GM19467 (cell line): ENCODE measurements around the gene OSBPL10.

ENCODE experiments used
- ATAC-seq: cut with Tn5 transposase; IDR thresholded peaks from one replicate; pipeline ENCODE4 v1.9.1; 2021; ENCODE audit warnings: mild to moderate bottlenecking, moderate library complexity; ENCODE audit not compliant: unreplicated experiment

OSBPL10 gene

DNA sequence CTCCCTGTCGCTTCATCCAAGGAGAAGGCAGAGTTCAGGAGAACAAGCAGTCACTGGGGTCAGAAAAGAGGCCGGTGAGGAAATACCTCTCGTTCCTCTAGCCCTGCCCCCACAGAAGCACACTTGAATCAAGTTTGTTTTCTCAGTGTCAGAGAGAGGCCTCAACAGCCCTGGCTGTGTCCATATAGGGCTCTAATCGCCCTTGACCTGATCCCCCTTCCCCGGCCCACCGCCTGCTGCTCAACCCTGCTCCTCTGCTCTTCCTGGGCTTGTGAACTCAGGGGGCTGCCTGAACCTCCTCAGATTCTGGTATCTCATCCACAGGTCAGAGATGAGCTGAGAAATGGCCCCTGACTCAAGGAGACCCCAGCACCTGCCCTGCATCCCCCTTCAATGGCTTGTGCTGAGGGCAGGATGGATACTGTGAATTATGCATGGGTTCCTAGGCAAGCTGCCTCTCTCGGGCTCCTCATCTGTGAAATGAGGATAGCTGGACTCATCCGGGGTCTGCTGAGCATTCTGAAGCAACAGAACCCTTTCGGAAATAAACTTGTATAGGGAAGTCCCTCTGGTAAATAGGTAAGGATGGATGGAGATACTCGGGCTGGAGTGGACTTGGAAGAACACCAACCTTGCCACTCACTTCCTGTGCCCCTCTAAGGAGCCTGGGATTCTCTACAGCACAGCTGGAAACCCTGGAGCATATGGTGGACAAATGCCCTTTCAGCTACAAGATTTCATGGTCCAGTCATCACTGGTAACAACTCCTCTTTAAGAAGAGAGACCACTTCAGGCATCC lies 300.8 kb downstream of the OSBPL10 start:
- ATAC-seq: no peak

DNA sequence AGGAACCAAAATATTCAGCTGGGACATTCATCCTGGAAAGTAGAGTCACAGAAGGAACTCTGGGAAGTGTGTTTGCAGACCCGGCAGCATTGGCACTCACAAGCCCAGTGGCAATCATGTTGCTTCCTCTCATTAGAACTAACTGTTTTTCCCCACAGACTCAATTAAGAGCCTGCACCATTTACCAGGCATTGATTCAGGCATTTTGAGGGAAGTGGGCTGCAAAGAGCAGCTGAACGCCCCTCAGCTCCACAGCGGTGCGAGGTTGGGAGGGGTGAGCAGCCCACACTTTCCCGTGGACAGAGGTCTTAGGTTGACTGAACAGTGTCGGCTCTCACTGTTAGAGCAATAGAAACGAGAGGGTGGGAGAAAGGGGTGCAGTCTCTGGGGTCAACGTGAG lies 304.5 kb downstream of the OSBPL10 start:
- no peak for ATAC-seq

DNA sequence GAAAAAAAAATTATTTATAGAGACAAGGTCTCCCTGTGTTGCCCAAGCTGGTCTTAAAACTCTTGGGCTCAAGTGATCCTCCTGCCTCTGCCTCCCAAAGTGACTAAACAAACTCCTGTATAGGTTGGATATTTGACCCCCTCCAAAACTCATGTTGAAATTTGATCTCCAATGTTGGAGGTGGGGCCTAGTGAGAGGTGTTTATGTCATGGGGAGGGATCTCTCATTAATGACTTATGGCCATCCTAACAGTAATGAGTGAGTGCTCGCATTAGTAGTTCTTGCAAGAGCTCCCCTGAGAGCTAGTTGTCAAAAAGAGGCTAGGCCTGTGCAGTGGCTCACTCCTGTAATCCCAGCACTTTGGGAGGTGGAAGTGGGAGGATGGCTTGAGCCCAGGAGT lies 307.1 kb downstream of the OSBPL10 start:
- no peak for ATAC-seq

DNA sequence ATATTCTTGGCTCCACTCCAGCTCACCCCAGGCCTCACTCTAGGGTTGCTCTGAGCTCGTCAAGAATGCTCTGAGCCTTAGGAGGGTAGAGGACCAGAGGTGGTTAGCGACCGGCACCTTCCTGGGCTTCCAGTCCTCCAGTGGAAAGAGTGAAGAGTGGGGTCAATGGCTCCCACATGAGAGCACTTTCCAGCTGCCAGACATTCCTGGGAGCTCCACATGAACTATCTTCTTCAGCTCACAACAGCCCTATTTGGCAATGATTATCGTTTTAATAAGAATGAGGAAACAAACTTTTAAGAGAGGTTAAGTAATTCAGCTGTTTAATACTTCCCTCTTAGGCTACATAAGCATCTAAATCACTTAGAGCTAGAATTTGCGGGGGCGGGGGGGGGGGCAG lies 309.1 kb downstream of the OSBPL10 start:
- ATAC-seq: no peak

DNA sequence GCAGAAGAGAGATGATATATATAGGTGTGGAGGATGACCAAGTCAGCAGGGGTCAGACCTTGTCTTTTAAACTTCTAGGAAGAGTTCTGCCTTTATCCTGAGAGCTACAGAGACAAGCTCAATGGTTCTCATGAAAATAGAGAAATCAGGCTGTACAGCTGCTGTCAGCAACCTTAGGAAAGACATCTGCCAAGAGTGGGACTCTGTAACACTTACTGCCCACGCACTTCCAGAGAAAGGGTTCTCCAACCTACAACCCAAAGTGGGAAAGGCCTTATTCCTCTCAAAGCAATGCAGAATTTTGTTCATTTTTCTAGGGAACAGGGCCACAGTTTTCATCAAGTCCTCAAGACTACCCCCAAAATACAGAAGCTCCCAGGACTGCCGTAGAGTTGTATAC lies 309.6 kb downstream of the OSBPL10 start:
- ATAC-seq: no peak

DNA sequence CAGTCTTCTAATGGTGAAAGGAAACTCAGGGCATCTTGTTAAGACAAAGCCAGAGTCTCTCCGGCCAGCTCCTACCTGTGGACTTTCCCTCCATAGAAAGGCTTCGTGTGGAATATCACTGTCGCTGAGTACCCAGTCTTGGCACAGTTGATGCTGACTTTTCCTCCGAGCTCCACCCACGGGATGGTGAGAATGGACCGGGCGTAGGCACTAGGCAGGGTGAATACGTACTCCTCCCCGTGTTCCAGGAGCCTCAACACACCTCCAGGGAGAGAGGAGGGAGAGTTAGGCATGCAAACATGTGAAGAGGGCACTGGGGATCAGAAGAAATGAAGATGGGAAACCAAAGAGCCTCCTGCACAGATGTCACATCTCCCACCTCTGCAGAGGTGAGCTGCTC lies 310.3 kb downstream of the OSBPL10 start:
- no peak for ATAC-seq

DNA sequence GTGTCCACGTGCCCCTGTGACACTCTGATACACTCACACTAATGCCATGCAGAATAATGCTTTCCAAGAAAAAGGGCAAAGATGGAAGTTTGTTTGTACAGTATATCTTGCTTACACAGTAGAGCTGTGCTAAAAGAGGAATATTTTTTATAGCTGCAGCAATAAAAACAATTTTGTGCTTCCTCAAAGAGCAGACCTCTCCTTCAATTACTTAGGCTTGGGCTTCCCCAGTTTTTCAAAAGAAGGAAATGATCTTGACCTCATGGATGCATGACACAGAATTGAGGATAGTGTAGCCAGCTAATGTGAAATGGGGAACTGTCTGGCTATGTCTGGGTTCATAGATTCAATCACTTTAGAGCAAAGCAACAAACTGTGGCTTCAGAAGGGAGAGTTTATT lies 310.9 kb downstream of the OSBPL10 start:
- no peak for ATAC-seq

DNA sequence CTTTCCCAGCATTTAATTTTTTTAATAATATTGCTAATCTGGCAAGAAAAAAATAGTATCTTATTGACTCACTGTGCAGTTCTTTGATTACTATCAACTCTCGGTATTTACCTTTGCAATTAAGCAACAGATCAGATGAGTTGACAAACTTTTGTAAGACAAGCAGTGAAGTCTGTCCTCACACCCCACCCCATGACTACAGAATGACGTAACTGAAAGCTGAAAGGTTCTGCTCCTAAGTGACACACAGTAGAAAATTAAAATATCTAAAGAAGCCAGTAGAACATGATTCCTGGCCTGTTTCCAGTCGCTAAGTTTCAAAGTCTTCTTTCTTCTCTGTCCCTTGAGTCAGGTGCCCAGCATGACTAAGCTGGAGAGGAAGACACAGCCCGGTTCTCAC lies 312.8 kb downstream of the OSBPL10 start:
- ATAC-seq: no peak

DNA sequence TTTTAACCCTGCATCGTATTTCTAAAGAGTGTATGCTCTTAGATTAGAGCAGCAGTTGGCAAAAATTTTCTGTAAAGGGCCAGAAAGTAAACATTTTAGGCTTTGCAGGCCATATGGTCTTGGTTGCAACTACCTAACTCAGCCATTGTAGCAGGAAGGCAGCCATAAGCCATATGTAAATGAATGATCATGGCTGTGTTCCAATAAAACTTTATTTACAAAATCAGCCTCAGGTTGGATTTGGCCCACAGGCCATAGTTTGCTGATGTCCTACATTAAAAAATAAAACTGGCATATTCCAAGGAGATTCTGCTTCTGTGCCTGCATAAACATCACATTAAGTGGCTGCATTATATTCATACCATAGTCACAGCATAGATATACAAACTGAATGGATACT lies 313.5 kb downstream of the OSBPL10 start:
- no peak for ATAC-seq

DNA sequence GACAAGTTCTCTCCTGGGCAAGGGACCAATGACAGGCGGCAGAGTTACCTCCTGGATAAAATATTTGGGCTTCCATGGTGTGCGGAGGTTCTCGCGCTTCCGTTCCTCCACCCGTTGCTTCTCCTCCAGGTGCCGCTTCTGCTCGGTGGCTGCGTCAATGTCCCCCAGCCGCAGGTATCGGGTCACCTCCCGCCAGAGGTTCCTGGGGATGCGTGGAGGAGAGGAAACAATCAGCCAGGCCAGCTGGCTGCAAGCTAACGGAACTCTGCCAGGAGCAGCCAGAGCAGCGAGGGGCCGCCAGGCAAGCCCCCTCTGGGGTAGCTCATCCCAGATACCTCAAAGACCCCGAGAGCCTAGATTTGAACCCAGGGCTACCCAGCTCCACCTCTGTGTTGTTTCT lies 317.0 kb downstream of the OSBPL10 start:
- no peak for ATAC-seq

DNA sequence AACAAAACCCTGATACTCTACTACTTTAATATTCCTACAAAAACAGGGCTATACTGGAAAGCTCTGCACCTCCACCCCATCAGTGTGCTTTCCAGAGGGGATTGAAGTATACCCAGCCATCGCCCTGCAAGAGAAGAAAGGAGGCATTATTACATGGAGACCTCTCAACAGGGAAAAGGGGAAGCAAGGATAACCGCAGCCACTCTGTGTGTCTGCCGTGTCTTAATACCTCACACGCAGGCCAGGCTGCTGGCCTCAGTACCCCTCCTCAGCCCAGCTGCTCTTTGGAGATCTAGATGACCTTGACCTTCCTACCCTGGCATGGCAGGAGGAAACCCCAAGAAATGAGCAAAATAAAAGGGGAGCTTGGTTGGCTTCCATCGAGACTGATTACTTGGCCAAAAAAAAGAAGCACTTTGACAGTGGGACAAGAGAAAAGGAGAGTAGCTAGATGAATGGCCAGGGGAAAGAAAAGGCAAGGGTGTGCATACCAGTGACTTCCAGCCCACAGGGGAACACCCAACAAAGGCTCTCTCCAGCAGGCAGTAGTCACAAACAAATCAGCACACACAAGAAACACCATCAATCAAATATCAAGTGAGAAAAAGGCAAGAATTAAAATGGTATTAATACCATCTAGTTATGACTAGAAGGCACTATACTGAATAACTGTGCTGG lies 318.9 kb downstream of the OSBPL10 start:
- ATAC-seq: no peak

DNA sequence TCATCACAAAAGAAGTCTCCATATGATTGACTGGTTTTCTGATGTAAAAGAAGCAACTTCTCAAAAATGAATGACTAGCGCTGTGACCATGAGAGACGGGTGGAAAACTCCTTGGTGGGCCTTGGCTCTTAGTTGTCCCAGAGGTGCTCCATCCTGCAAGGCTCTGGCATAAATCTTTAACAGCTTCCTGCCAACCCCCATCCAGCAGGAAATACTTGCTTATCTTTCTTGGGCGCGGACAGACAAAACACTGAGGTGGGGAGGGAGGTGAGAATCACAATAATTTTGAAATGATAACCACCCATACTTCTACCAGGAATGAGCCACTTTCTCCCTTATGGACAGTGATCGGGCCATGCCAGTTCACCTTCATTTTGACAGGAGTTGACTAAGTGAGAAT lies 319.8 kb downstream of the OSBPL10 start:
- no peak for ATAC-seq

DNA sequence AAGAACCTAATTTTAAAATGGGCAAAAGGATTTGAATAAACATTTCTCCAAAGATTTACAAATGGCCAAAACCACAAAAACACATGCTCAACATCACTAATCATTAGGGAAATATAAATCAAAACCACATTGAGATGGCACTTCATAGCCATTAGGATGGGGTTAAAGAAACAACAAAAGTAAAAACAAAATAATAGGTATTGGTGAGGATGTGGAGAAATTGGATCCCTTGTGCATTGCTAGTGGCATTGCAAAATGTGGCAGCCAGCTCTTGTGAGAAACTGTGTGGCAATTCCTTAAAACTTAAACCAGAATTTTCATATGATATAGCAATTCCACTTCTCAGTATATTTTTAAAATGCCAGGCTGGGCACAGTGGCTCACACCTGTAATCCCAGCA lies 321.8 kb downstream of the OSBPL10 start:
- ATAC-seq: no peak

DNA sequence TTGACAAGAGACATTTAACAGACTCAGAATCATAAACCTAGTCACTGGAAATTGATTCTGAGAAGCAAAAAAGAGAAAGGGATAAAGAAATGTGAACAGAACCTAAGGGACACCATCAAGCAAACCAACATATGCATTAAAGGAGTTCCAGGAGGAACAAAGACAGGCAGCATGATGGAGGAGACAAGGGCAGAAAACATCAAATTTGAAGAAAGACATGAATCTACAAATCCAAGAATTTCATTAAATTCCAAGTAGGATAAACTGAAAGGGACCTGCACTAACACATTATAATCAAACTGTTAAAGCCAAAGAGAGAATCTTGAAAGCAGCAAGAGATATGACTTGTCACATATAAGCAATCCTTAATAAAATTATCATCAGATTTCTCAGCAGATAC lies 326.1 kb downstream of the OSBPL10 start:
- ATAC-seq: no peak

DNA sequence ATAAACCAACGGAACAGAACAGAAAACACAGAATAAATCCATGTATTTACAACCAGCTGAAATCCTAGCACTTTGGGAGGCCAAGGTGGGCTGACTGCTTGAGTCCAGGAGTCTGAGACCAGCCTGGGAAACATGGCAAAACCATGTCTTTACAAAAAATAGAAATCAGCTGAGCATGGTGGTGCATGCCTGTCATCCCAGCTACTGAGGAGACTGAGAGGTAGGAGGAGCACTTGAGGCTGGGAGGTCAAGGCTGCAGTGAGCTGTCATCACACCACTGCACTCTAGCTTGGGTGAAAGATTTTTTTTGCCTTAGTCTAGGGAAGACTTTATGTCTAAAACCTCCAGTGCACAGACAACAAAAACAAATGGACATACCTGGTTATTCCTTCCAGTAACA lies 327.6 kb downstream of the OSBPL10 start:
- no peak for ATAC-seq

DNA sequence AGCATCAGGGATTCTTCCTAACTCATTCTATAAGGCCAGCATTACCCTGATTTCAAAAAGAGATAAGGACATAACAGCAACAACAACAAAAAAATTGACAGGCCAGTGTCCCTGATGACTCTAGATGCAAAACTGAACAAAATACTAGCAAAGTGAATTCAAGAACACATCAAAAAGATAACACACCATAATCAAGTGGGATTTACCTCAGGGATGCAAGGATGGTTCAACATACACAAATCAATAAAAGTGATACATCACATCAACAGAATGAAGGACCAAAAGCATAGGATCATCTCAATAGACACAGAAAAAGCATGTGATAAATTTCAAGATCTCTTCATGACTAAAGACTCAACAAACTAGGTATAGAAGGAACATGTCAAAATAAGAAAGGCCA lies 328.8 kb downstream of the OSBPL10 start:
- no peak for ATAC-seq

DNA sequence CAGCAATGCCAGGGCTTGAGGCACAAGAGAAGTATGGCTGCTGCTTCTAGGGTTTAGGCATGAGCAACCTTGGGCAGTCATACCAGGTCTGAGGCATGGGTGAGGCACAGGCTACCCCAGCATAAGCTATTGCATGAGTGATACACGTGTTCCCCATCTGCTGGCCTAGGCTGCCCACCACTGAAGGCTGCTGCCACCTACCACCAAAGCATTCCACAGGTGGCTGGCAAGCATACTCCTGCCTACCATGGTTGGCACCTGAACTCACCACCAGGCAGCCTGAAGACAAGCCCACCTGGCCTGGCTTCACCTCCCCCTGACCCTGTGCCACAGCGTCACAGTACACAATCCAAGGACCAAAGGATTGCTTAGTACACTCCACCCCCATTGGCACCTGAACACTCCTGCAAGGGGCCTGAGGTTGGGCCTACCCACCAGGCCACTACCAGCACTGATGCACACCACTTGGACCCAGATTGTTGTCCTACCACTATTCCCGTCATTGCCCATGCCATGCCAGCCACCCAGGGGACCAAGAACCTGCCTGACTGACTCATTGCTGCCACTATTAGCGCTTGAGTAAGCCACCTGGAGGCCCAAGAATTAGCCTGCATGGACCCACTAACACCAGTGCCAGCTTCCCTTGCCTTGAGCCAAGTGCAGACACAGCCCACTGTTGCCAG lies 332.6 kb downstream of the OSBPL10 start:
- ATAC-seq: no peak

DNA sequence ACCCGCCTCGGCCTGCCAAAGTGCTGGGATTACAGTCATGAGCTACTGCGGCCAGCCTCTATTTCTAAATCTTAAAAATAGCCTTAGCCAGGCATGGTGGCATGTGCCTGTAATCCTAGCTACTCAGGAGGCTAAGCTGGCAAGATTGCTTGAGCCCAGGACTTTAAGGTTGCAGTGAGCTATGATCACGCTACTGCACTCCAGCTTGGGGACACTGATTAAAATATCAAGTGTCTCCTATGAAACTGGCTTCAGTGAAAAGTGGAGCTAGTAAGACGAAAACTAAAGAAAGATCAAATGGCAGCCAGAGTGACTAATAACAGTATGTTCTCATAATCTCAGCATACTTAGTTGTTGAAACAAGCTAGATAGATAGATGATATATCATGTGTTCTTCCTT lies 335.8 kb downstream of the OSBPL10 start:
- ATAC-seq: no peak

DNA sequence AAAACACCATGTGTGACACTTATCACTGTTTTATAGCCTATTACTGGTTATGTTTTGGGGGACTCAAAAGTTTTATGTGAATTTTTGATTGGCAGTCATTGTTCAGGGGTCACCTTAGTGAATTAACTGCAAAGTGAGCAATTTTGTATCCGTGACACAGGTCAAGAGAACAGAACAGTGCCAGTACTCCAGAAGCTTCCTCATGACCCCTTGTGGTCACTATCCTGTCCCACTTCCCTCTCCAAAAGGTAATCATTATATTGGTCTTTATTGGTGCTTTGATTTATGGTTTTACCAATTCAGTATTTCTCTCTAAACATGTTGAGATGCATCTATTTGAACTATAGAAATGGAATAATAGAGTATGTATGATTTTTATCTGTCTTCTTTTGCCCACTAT lies 341.2 kb downstream of the OSBPL10 start:
- ATAC-seq: no peak

DNA sequence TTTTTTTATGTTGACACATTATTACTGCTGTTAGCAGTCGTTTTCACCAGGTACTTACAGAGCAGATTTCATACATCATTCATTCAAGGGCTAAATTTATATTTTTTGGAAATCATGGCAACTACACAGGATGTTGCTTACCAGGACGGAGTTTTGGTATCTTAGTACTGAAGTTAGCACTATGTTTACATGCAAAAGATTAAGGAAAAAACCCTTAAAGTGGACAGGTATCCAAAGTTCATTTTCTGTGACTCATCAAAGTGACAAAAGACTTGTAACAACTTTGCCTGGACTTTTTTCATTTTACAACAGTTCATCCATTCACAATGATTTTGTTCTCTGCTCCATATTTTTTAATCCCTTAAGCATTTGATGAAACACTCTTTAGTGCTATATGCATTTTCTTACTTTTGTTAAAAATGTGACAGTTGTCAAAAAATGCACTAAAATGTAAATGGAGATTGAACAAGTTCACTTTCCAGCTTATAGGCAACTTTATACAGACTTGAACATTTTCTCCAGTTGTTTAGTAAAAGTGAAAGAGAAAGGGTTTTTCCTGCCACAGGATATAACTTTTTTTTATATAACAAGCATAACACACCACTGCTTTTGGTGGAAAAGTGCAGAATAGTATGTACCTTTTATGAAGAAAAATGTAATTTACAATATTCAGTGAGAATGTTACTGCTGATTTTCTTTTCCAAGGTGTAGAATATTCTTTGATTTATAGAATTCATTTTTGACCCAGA lies 344.2 kb downstream of the OSBPL10 start:
- ATAC-seq: no peak

DNA sequence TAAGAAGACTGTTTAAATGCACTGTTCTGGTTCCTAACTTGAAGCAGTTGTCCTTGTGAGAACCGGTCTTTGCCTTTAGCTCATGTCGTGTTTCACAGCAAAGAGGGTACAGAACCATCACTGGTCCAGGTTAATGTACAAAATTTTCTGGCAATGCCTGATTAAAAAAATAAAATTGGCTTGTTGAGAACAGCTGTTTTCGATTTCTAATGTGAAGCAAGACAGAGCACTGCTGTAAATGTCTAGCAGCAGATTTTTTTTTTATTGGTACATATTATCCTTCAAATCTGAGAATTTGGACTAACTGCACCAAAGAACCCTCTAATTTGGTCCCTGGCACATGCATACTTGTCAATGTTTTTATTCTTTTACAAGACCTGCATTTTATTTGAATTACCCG lies 345.0 kb downstream of the OSBPL10 start:
- ATAC-seq: no peak
